CD14-positive monocyte (primary cell): Measurements from ENCODE around the gene SOBP. TPM values are rescaled to one million over a fixed set of nuclear protein-coding genes. Genes with fewer than 3 reads are reported as not detected.

Experiments
- DNase-seq, 3 donors: peaks; one replicate each; pipeline ENCODE4 v3.0.0-alpha.2; 2011 to 2022
- H2AFZ ChIP-seq: 2 replicates; pipeline ENCODE4 v1.6.0; 2012; ENCODE audit warnings: mild to moderate bottlenecking, low read depth, low read length, inconsistent platforms; ENCODE audit not compliant: insufficient read depth, poor library complexity, severe bottlenecking
- H3K27ac ChIP-seq, 2 donors: 1 replicate in 1 of 2; 2 replicates in 1 of 2; pipeline ENCODE4 v1.5.1; 2012 to 2013; ENCODE audit warnings: low read length in 2 of 2, control low read depth in 1 of 2, inconsistent platforms in 1 of 2, low read depth in 1 of 2, mild to moderate bottlenecking in 1 of 2
- H3K27me3 ChIP-seq, 2 donors: one replicate each; pipeline versions ENCODE4 v1.6.0 to v1.6.1; 2011 to 2013; ENCODE audit warnings: low read length in 2 of 2; ENCODE audit not compliant: control insufficient read depth in 2 of 2, insufficient read depth in 2 of 2
- H3K36me3 ChIP-seq, 2 donors: replicated peaks in 1 of 2; 1 replicate in 1 of 2; 2 replicates in 1 of 2; pipeline versions ENCODE4 v1.5.1 to v1.6.1; 2012 to 2013; ENCODE audit warnings: low read length in 2 of 2, control low read depth in 1 of 2, inconsistent platforms in 1 of 2, mild to moderate bottlenecking in 1 of 2; ENCODE audit not compliant: insufficient read depth in 2 of 2, control insufficient read depth in 1 of 2
- H3K4me1 ChIP-seq, 2 donors: 1 replicate in 1 of 2; 2 replicates in 1 of 2; pipeline versions ENCODE4 v1.5.1 to v1.6.1; 2012 to 2013; ENCODE audit warnings: low read length in 2 of 2, control low read depth in 1 of 2, inconsistent platforms in 1 of 2, mild to moderate bottlenecking in 1 of 2, moderate library complexity in 1 of 2; ENCODE audit not compliant: insufficient read depth in 2 of 2, control insufficient read depth in 1 of 2
- H3K4me2 ChIP-seq: replicated peaks from 2 replicates; pipeline ENCODE3; 2012; ENCODE audit warnings: low read length, moderate library complexity, mild to moderate bottlenecking; ENCODE audit not compliant: poor library complexity, severe bottlenecking; ENCODE audit errors: extremely low read depth
- H3K4me3 ChIP-seq, 3 experiments: fragments of 200-600 bp in 1 of 3; sonication (generic) in 1 of 3; replicated peaks in 1 of 3; 1 replicate in 2 of 3; 2 replicates in 1 of 3; pipeline ENCODE4 v1.5.1; 2011 to 2013; ENCODE audit warnings: low read length in 3 of 3, mild to moderate bottlenecking in 3 of 3, control low read depth in 2 of 3, low read depth in 2 of 3, inconsistent platforms in 1 of 3, moderate library complexity in 1 of 3
- H3K79me2 ChIP-seq: 2 replicates; pipeline ENCODE4 v1.6.0; 2012; ENCODE audit warnings: mild to moderate bottlenecking, control low read depth, inconsistent platforms, low read length, moderate library complexity; ENCODE audit not compliant: insufficient read depth
- H3K9ac ChIP-seq: 2 replicates; pipeline ENCODE4 v1.6.0; 2017; ENCODE audit warnings: low read length, mild to moderate bottlenecking; ENCODE audit not compliant: insufficient read depth, poor library complexity, severe bottlenecking
- H3K9me3 ChIP-seq, 2 donors: replicated peaks in 1 of 2; 1 replicate in 1 of 2; 2 replicates in 1 of 2; pipeline versions ENCODE4 v1.5.1 to v1.6.1; 2012 to 2013; ENCODE audit warnings: low read length in 2 of 2, control low read depth in 1 of 2; ENCODE audit not compliant: control insufficient read depth in 1 of 2, insufficient read depth in 1 of 2
- H4K20me1 ChIP-seq: 2 replicates; pipeline ENCODE4 v1.6.0; 2012; ENCODE audit warnings: mild to moderate bottlenecking, low read length, control low read depth, moderate library complexity; ENCODE audit not compliant: insufficient read depth
- H3K27ac Mint-ChIP-seq, 7 donors: one replicate each; pipeline ENCODE4 v1.8.0; 2020; ENCODE audit warnings: mild to moderate bottlenecking in 7 of 7, mixed read lengths in 7 of 7, moderate library complexity in 6 of 7, inconsistent platforms in 2 of 7
- H3K27me3 Mint-ChIP-seq, 3 donors: one replicate each; pipeline ENCODE4 v1.8.0; 2021 to 2022; ENCODE audit warnings: low read depth in 3 of 3, mild to moderate bottlenecking in 3 of 3, mixed read lengths in 3 of 3, moderate library complexity in 3 of 3, inconsistent platforms in 1 of 3
- H3K36me3 Mint-ChIP-seq, 2 donors: one replicate each; pipeline ENCODE4 v1.8.0; 2020; ENCODE audit warnings: mixed read lengths in 2 of 2, inconsistent platforms in 1 of 2, mild to moderate bottlenecking in 1 of 2
- H3K4me1 Mint-ChIP-seq: one replicate; pipeline ENCODE4 v1.8.0; 2020; ENCODE audit warnings: mild to moderate bottlenecking, mixed read lengths
- H3K4me3 Mint-ChIP-seq, 2 donors: one replicate each; pipeline ENCODE4 v1.8.0; 2020; ENCODE audit warnings: mild to moderate bottlenecking in 2 of 2, mixed read lengths in 2 of 2, moderate library complexity in 1 of 2
- H3K9me3 Mint-ChIP-seq, 7 donors: one replicate each; pipeline ENCODE4 v1.8.0; 2020 to 2022; ENCODE audit warnings: mixed read lengths in 7 of 7, mild to moderate bottlenecking in 6 of 7, moderate library complexity in 6 of 7, inconsistent platforms in 2 of 7
- WGBS: methylation state at CpG from one replicate; pipeline ENCODE4 v1.1.5; 2013; ENCODE audit warnings: missing lambda C conversion rate; ENCODE audit not compliant: insufficient coverage; 5-methylcytosine and 5-hydroxymethylcytosine counted together
- intact Hi-C, 2 donors: fragments of 100-400 bp; cut with micrococcal nuclease; formaldehyde crosslinking; loops; one replicate each; pipeline versions ENCODE4 v1.15.0 to v1.15.1; 2023
- polyA plus RNA-seq, 3 donors: library from polyadenylated mRNA; depleted of rRNA in 1 of 3; unstranded in 2 of 3; stranded (reverse) in 1 of 3; fragments of 300-500 nt in 2 of 3; fragments of >200 nt in 1 of 3; fragmentation: Illumina TruSeq in 2 of 3; gene quantifications; 1 replicate in 2 of 3; 2 replicates in 1 of 3; pipeline ENCODE4 v1.2.3, GENCODE V29; 2012 to 2021
- TF ChIP-seq, protein P1 (sequence below): fragments of 200-600 bp; IDR thresholded peaks from one replicate; pipeline ENCODE4 v1.8.0; 2022; ENCODE audit warnings: antibody characterized with exemption, mild to moderate bottlenecking

SOBP gene
- polyA plus RNA-seq, 3 donors: not detected

DNA sequence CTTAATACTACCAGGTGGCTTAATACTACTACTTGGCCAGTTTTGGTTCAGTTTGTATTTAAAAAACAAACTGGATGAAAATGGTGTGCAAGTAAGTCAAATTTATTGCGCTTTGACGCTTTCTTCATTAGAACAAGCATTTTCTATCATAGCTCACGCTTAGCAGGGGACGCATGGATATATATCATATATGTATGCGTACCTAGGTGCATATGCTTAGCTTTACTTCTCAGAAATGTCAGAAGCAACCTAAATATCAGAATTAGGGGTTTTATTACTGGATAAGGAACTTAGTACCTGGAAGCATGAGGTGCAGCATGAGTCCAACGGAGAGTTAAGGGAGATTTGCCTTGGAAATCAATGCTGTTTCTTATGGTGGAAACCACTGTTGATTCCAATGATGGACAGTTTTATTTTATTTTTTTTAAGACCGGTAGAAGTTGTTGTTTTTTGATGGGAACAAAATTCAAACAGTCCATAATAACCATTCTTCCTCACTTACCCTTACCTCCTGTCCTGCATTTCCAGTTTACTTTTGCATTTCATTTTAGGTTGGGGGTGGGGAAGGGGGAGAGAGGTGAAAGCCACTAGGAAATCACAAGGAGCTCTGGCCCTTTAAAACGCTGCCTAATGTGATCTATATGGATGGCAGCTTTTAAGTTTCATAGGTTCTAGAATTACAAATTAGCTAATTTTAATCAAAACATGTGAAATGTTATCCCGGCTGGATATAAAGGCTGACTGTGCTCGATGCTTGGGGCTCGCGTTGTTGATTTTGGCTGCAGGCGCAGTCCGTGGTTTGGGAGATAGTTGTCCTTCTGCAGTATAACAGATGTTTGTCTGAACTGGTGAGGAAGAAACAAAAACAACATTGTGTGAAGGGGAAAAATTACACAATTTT, 2.1 kb downstream of the SOBP start:
- H3K27me3 Mint-ChIP-seq: peaks cover 40 to 43% (median 42%) of the 10 kb centered on the region in 3 donors
- no peak for DNase-seq
- intact Hi-C loops: loop anchor here in 1 of 2 donors (5.0 kb wide), 1 partner anchor 340 kb away; no protein-coding TSS in a partner anchor
- H3K27ac ChIP-seq: no peak overlapping the region
- peaks cover 2 to 5% of the 10 kb centered on the region in 2 donors for H3K36me3 Mint-ChIP-seq
- H2AFZ ChIP-seq: no peak overlapping the region
- H3K4me1 ChIP-seq: peaks cover 25 to 31% of the 10 kb centered on the region in 2 donors
- TF ChIP-seq, protein P1, sequence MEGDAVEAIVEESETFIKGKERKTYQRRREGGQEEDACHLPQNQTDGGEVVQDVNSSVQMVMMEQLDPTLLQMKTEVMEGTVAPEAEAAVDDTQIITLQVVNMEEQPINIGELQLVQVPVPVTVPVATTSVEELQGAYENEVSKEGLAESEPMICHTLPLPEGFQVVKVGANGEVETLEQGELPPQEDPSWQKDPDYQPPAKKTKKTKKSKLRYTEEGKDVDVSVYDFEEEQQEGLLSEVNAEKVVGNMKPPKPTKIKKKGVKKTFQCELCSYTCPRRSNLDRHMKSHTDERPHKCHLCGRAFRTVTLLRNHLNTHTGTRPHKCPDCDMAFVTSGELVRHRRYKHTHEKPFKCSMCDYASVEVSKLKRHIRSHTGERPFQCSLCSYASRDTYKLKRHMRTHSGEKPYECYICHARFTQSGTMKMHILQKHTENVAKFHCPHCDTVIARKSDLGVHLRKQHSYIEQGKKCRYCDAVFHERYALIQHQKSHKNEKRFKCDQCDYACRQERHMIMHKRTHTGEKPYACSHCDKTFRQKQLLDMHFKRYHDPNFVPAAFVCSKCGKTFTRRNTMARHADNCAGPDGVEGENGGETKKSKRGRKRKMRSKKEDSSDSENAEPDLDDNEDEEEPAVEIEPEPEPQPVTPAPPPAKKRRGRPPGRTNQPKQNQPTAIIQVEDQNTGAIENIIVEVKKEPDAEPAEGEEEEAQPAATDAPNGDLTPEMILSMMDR: no peak
- no peak overlapping the region for H3K4me3 Mint-ChIP-seq
- H3K27me3 ChIP-seq: peaks cover 83 to 86% of the 10 kb centered on the region in 2 donors
- peaks cover 0 to 19% (median 4%) of the 10 kb centered on the region in 7 donors for H3K9me3 Mint-ChIP-seq
- H4K20me1 ChIP-seq: no peaks in the 10 kb centered on the region
- WGBS: 41% methylated on average over 7 of the region's 14 CpGs
- peaks cover 27% of the 10 kb centered on the region for H3K4me1 Mint-ChIP-seq
- no peak overlapping the region for H3K9ac ChIP-seq
- H3K9me3 ChIP-seq: peaks cover 0 to 28% of the 10 kb centered on the region in 2 donors
- H3K36me3 ChIP-seq: no peaks in the 10 kb centered on the region
- H3K4me3 ChIP-seq: no peak overlapping the region
- peak overlapping the region; percentile 77 for H3K4me2 ChIP-seq
- no peak overlapping the region for H3K27ac Mint-ChIP-seq
- H3K79me2 ChIP-seq: no peaks in the 10 kb centered on the region

DNA sequence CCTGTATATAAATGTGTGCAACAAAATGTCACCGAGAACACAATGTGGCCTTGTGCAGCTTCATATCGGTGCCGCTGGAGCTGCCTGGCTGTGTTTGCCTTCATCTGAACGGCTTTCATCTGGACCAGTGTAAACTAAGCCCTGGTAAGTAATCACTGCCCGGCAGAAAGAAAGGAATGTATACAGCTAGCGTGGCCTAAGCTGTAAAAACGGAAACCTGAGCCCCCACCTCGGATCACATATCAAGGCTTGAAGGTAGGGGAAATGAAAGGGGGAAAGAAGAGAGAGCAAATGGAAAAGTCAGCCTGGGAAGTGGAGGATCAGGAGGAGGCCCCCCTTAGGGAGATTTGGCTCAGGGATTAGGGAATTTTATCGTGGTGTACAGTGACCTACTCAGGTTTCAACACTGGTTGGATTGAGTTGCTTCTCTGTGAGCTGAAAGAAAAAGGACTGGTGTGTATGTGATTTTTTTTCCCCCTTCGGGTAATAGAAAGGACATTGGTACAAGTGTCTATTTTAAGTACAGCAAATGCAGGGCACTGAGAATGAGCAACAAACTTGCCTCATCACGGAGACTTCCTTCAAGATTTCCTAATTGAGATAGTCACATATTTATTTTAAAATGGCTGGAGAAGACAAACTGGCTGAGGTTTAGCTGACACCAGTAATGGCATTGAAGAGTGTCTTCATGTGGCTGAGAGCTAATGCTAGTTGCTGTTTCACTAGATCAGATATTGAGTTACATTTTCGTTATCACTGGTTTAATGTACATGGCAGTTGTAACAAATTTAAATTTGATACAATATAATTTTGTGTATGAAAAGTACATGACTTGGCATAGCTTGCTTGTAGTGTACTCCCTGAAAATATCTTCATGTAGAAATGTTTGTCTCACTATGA, 3.5 kb downstream of the SOBP start:
- WGBS: 34% methylated on average over 7 of the region's 12 CpGs
- Histone ChIP-seq H3K27ac (no peak overlapping the region), H3K4me1 (peaks cover 24 to 26% of the 10 kb centered on the region in 2 donors), H3K4me3 (no peak overlapping the region), H4K20me1 (no peaks in the 10 kb centered on the region), H3K4me2 (no peak overlapping the region), H3K9me3 (peaks cover 0 to 19% of the 10 kb centered on the region in 2 donors), H3K79me2 (no peaks in the 10 kb centered on the region), H3K36me3 (no peaks in the 10 kb centered on the region), H3K27me3 (peaks cover 71 to 72% of the 10 kb centered on the region in 2 donors), H3K9ac (no peak overlapping the region), H2AFZ (no peak overlapping the region)
- Mint-ChIP-seq H3K36me3 (peaks cover 2 to 5% of the 10 kb centered on the region in 2 donors), H3K4me1 (peaks cover 21% of the 10 kb centered on the region), H3K9me3 (peaks cover 0 to 17% (median 3%) of the 10 kb centered on the region in 7 donors), H3K27me3 (peaks cover 27 to 31% (median 30%) of the 10 kb centered on the region in 3 donors), H3K27ac (no peak overlapping the region), H3K4me3 (no peak overlapping the region)
- intact Hi-C loops: loop anchor here in 1 of 2 donors (5.0 kb wide), 1 partner anchor 339 kb away; no protein-coding TSS in a partner anchor
- TF ChIP-seq, protein P1: no peak
- no peak for DNase-seq
